Lower lobe of right lung (tissue), 2 donors: ENCODE measurements around the gene ZAP70. TPM values are rescaled to one million over a fixed set of nuclear protein-coding genes. Genes with fewer than 3 reads are reported as not detected.

Experiments
- ATAC-seq, 2 donors: fragments of 200-7000 bp; cut with Tn5 transposase; one replicate each; pipeline ENCODE4 v1.9.1; 2020 to 2022; ENCODE audit warnings: mild to moderate bottlenecking in 2 of 2, moderate library complexity in 2 of 2
- DNase-seq: peaks from one replicate; pipeline ENCODE4 v3.0.0-alpha.2; 2020
- H3K27ac ChIP-seq: fragments of 200-600 bp; one replicate; pipeline ENCODE4 v1.8.0; 2022
- H3K27me3 ChIP-seq: fragments of 200-600 bp; one replicate; pipeline ENCODE4 v1.8.0; 2022; ENCODE audit warnings: low read depth
- H3K36me3 ChIP-seq: fragments of 200-600 bp; one replicate; pipeline ENCODE4 v1.8.0; 2022; ENCODE audit warnings: mild to moderate bottlenecking
- H3K4me1 ChIP-seq: fragments of 200-600 bp; one replicate; pipeline ENCODE4 v1.8.0; 2022
- H3K4me3 ChIP-seq: fragments of 200-600 bp; one replicate; pipeline ENCODE4 v1.8.0; 2022; ENCODE audit warnings: mild to moderate bottlenecking
- H3K9me3 ChIP-seq: fragments of 200-600 bp; one replicate; pipeline ENCODE4 v1.8.0; 2022
- CTCF ChIP-seq: fragments of 200-600 bp; IDR thresholded peaks from one replicate; pipeline ENCODE4 v1.8.0; 2022; ENCODE audit warnings: antibody characterized with exemption, mild to moderate bottlenecking
- intact Hi-C: fragments of 100-400 bp; cut with DNase I; formaldehyde crosslinking; loops from one replicate; pipeline ENCODE4 v1.11.0; 2022
- total RNA-seq: library from RNA; stranded (reverse); fragmentation: NEBNext Ultra II Directional; extraction: Animal tissue kit (Norgen Biotek cat#: 25700); gene quantifications from one replicate; pipeline ENCODE4 v1.2.1, GENCODE V29; 2021
- donor health status: DM: no; HTN: yes; CAD: no; lungs with severe emphysema.

ZAP70 gene
- total RNA-seq, 1 donor from 2014 or later: 8.8 TPM

GRCh38 chr2:97715951-97716694 is 2.7 kb downstream of the ZAP70 start:
- Histone ChIP-seq H3K4me1 (no peaks in the 10 kb centered on the region), H3K27me3 (no peaks in the 10 kb centered on the region), H3K36me3 (no peaks in the 10 kb centered on the region), H3K4me3 (no peak overlapping the region), H3K27ac (no peak overlapping the region), H3K9me3 (no peaks in the 10 kb centered on the region)
- TF ChIP-seq CTCF: no peak
- DNase-seq (no peak), ATAC-seq (no peak)
- intact Hi-C loops: no loop called here

GRCh38 chr2:97716695-97717612 is 3.6 kb downstream of the ZAP70 start:
- Histone ChIP-seq H3K27me3 (no peaks in the 10 kb centered on the region), H3K9me3 (no peaks in the 10 kb centered on the region), H3K4me3 (no peak overlapping the region), H3K4me1 (no peaks in the 10 kb centered on the region), H3K36me3 (no peaks in the 10 kb centered on the region), H3K27ac (no peak overlapping the region)
- DNase-seq (no peak), ATAC-seq (no peak)
- no peak for TF ChIP-seq CTCF
- intact Hi-C loops: no loop called here

GRCh38 chr2:97717613-97717995 is 4.2 kb downstream of the ZAP70 start:
- H3K4me3 ChIP-seq: peak overlapping the region; percentile 21
- no peak overlapping the region for H3K27ac ChIP-seq
- no peaks in the 10 kb centered on the region for H3K27me3 ChIP-seq
- no peaks in the 10 kb centered on the region for H3K9me3 ChIP-seq
- no peak for TF ChIP-seq CTCF
- no peak for DNase-seq
- intact Hi-C loops: no loop called here
- H3K36me3 ChIP-seq: no peaks in the 10 kb centered on the region
- no peak for ATAC-seq
- H3K4me1 ChIP-seq: no peaks in the 10 kb centered on the region

- H3K36me3 ChIP-seq: no peaks in the 10 kb centered on the region
- ATAC-seq: peak in 1 of 2 donors; percentile 37
- no peak overlapping the region for H3K27ac ChIP-seq
- intact Hi-C loops: no loop called here
- H3K4me1 ChIP-seq: no peaks in the 10 kb centered on the region
- H3K27me3 ChIP-seq: no peaks in the 10 kb centered on the region
- DNase-seq: no peak
- H3K9me3 ChIP-seq: no peaks in the 10 kb centered on the region
- TF ChIP-seq CTCF: no peak
- peak overlapping the region; percentile 21 for H3K4me3 ChIP-seq
These were observed 4.9 kb downstream of the ZAP70 start for GRCh38 chr2:97718051-97718882.

GRCh38 chr2:97718942-97719341 is 5.6 kb downstream of the ZAP70 start:
- TF ChIP-seq CTCF: no peak
- DNase-seq (no peak), ATAC-seq (no peak)
- intact Hi-C loops: no loop called here
- Histone ChIP-seq H3K9me3 (no peaks in the 10 kb centered on the region), H3K27ac (no peak overlapping the region), H3K4me1 (no peaks in the 10 kb centered on the region), H3K36me3 (no peaks in the 10 kb centered on the region), H3K4me3 (no peak overlapping the region), H3K27me3 (peaks cover 2% of the 10 kb centered on the region)
